Stimulated activated CD4-positive, alpha-beta T cell treated with anti-CD3 and anti-CD28 coated beads, TNF-alpha, amount 100 ng/mL, for 1 hour (primary cell): ENCODE data around the gene TRPM1.

ENCODE experiments used
- DNase-seq, 3 donors: peaks; one replicate each; pipeline ENCODE4 v3.0.0-alpha.2; 2020; ENCODE audit warnings: low read depth in 3 of 3, low spot score in 1 of 3

TRPM1 gene

DNA sequence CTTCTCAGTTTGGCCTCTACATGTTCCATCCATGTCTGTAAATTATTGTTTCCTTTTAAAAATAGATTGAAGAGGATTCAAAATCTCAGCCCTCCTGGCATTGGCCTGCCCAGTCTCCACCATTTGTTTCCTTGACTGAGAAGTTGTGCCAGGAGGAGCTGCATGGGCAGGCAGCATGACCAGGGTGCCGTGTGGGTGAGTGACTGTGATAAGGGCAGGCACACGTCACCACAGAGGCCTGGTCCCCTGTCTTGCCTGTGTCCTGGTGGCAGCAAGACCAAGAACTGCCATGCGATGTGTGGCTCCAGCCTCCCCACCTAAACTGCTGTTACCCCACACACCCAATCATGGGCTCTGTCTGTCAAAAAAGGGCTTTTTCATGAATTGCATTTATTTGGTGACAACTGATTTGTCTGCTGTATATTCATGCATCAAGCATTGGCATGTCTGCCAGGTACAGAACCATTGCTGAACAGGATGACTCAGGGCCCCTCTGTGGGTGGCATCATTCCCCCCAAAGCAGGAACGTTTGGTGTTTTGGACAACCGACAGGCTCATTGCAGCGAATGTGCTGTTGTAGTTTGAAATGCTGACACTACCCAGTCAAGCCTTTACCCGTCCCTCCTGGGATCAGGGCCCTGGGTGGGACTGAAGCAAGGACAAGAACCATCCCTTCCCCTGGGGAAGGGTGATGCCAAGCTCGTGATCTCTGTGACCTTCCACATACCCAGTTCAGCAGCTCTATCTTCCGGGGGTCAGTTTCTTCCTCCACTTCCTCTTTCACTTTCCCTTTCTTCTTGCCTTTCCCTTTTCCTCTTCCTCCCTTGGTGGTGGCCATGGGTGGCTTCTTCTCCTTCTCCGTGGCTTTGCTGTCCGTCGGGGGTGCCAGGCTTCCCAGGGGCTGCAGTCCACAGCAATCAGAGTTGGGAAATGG lies 51.6 kb downstream of the TRPM1 start:
- no peak for DNase-seq

DNA sequence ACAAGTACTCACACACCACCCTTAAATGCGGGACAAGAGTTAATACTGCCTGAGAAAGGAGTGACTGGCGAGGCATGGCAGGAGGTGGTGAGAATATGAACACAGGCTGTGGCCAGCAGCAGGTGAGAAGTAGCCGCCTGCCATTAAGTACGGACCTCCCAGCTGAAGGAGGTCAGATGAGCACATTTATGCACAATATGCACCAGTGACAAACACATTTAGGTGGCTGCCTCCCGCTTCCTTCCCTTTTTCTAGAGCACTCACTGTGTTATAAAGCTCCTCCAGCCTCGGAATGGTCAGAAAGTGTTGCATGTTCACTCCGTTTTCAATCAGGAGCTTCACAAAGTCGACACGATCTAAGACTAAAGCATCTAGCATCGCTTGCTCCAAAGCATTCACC lies 52.4 kb downstream of the TRPM1 start:
- no peak for DNase-seq

DNA sequence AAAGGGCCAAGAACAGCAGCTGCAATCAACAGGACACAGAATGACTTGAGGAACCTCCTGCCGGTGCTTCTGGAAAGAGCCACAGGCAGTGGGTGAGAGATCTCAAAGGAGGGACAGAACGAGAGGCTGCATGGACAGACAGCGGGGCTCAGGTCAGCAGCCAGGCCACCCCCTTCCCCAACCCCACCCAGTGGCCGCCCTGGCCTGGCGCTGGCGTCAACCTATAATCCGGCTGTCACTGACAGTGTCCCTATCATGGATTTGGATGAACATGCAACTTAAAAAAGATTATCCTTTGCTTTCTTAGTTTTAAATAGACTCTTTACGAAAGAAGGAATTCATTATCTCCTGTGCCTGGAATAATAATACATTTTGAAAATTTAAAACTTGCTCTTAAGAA lies 54.1 kb downstream of the TRPM1 start:
- DNase-seq: no peak

DNA sequence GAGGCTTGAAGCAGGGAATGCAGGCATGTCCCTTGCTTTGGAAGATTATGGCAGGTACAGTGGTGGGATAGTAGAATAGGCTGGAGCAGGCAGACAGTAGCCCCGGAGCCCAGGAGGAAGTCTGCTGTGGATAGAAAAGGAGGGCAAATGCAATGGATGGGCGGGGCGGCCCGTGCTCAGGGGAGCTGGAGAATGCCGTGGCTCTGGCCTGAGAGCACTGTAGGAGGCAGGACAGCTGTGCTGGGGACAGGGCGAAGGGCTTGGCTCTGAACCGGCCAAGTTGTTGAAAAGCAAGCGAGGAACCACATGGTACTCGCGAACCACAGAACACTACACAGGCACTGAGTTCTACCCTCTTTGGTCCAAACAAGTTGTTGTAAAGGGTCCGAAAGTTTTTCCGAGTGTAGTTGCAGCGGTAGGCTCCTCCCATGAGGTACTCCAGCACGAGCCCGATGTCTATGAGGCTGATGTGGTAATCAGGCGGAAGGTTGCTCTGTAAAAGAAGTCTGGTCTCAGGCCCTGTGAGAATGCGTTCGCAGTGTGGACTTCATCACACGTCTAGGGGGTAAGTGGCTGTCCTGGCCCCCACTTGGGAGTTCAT lies 54.7 kb downstream of the TRPM1 start:
- DNase-seq: no peak

DNA sequence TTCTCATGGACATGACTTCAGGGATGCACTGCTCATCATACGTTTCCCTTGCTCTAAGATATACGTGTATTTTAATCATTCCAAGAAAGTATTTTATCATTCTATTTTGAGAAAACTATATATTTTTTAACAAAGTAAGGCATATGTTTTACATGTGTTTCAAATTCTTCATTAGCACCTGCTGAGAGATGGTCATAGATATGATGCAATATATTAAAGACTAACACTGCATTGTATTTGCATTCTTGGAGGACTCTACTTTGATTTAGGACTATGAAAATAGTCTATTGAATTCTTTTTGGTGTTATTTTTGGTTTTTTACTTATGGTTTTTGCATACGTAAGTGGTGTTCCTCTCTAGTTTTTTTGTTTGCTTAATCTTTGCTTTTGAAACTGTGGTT lies 55.9 kb downstream of the TRPM1 start:
- no peak for DNase-seq

DNA sequence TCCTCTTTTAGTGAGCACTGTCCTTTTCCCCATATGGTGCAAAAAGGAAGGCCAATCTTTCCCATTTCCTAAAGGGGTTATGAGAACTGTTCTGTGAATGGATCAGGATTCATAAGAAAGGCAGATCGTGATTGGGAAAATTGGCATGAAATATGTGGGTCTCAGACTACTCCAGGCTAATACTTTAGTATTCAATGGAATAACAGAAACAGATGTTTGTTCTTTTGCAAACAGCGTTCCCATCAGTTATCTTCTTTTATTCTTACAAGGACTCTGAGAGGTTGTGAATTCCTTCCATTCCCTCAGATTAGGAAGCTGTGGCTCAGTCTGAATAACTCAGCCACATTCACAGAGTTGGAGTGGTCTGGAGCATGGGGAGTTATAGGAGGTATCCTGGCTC lies 58.8 kb downstream of the TRPM1 start:
- DNase-seq: no peak

DNA sequence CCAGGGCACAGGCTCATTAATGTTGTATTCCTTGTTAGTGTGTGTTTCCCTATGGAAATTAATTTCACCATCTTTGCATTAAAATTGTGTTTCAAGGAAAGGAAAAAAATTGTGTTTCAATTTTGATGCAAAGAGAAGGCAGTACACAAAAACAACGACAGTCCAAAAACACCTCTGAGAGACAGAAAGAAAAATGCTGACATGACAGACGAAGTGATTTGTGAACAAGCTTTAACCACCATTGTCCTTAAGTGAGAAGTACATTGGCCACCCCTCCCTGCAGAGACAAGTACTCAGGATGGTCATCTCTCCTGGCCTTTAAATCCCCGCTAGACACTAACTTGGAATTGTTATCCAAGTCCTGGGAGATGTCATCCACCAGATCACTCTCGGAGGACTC lies 59.9 kb downstream of the TRPM1 start:
- DNase-seq: no peak

DNA sequence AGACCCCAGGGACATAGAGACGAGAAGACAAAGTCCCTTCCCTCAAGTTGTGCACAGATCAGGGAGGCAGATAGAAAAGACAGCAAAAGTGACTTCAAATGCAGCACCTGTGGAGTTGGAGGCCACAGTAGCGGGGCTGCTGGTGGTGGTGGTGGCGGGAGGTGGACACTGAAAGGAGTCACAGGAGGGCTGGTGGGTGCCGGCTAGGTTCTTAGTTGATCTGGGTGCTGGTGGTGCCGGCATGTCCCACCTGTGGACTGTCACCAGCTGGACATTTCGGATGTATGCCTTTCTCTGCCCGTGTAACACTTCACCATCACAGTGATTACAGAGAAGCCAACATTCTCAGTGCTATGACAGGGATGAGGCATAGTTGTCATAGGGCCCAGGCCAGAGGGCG lies 60.9 kb downstream of the TRPM1 start:
- DNase-seq: no peak

DNA sequence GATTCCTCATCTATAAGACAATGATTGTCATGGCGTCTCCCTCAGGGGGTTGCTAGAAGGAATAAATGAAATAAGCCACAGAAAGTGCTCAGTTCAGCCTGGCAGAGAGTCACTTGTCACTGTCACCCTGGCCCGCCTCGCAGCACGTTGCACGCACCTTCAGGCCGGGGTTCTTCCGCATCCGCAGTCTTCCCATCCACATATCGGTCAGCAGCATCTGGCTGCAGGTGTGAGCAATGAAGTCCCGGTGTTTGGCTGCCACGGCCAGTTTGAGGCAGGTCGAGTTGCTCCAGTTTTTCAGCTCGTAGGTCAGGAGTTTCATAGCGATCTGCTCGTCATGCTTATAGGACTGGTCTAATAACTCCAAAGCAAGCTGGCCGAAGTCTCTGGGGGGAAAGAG lies 61.6 kb downstream of the TRPM1 start:
- DNase-seq: no peak

DNA sequence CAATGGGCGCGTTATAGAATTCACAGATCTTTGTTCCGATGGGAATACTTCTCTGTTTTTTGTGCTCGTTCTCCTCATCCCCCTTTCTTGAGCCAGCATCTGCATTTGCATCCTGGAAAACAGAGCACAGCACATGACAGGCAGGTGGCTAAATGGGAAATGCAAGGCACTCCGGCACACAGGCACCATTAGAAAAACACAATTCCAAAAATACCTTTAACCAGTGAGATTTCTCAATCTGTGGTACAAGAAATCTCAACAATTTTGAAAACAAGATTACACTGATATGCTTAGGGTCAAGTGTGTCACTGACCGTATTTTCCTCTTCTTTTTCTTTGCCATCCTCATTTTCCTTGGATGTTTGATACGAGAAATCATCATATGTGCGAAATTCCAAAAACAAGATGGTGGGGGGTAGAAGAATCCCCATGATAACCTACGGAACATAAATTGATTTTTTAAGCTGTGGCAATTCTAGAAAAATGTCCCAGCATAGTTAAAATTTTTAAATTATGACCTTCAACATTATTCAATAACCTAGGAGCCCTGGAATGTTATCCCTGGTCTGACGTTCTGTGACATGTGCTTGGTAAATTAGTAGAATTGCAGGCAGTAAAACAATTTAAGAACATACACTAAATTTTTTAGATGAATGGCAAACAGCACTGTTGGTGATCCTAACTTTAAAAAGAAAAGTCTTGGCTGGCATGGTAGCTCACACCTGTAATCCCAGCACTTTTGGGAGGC lies 63.6 kb downstream of the TRPM1 start:
- no peak for DNase-seq

DNA sequence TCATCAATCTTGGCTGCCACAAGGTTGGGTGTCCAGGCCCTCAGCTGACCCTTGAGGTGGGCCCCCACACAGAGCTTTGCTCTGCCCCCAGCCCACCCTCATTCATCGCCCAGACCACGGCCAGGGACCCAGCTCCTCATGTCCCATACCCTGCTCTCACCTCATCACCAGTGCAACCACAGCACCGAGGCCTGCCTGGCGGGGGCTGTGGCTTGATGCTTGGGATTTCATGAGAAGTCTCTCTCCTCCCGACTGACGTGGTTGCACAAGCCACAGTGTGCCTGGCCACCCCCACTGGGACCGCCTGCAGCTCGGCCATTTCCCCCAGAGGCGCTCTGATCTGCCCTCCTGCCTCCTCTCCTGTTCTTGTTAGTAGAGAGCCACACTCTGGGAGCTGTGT lies 64.7 kb downstream of the TRPM1 start:
- no peak for DNase-seq

DNA sequence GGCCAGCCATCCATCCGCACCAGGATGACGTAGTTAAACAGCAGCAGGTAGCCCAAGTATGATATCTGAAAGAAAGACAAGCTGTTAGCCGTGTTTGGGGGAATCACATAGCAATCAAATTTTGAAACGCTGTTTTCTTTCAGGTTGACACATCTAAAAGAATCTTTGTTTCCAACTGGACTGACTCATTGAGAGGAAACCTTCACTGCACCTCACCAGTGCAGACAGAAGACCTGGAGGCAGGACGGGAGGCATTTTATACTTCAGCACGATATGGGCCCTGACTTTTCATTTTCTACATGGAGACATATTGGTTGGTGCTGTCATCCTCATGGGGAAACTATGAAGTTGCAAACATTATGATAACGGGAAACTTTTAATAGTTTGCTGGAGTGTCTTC lies 65.9 kb downstream of the TRPM1 start:
- DNase-seq: no peak

DNA sequence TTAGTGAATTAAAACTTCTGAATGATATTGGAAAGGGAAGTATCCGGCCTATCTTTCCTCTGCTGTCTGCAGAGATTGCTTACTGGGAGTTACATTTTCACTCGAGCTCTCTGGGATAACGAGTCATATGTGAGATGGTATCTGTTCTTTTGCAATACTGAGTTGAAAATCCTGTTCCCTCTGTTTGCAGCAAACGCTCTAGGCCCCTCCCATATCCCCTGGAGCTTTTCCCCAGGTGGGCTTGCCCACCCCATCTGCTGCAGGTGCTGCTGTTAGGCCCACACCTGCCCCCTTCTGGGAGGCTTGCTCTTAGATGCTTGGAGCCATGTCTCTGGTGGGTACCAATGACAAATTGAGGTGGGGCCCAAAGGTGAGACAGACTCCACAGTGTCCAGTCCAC lies 67.4 kb downstream of the TRPM1 start:
- DNase-seq: no peak

DNA sequence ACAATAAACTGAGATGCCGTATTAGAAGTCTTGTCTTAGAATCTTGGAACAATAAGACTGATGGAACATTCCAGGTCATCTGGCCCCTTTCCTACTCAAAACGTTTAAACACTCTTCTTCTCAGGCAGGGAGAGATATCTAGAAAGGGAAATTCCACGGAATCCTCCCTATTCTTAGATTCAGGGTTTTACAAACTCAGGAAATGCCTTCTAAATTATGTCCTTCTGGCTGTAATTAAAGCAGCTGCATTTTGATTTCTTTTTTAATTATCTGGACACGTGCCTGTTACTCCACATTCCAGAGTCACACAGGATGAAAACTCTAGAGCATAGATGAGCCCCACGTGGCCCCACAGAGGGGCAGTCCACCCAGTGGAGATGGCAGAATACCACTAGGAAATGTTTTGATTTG lies 68.6 kb downstream of the TRPM1 start:
- DNase-seq: no peak

DNA sequence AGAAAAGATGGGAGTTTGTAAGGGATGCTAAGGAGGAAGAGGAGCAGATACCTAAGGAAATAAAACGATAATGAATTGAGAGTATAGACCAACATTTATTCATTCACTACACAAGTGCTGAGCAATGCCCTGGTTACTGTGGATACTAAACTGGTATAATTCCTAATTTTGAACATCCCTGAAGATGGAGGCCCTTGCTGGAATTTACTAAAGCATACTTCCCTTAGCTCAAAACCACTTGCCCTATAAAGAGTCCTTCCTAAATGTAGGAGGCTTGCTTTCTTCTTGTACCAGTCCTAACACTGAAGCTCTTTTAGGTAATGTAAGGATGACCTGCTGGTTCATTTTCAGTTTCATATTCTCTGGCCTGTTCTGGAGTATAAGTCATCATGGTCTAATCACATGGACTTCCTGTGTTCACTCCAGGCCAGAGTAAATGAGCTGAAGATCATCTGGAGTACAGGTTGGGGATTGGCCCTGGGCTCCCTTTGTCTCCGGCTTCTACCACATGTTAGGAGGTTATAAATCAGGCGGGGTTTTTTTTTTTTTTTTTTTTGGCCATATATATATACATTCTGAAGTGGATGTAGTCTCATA lies 70.0 kb downstream of the TRPM1 start:
- no peak for DNase-seq

DNA sequence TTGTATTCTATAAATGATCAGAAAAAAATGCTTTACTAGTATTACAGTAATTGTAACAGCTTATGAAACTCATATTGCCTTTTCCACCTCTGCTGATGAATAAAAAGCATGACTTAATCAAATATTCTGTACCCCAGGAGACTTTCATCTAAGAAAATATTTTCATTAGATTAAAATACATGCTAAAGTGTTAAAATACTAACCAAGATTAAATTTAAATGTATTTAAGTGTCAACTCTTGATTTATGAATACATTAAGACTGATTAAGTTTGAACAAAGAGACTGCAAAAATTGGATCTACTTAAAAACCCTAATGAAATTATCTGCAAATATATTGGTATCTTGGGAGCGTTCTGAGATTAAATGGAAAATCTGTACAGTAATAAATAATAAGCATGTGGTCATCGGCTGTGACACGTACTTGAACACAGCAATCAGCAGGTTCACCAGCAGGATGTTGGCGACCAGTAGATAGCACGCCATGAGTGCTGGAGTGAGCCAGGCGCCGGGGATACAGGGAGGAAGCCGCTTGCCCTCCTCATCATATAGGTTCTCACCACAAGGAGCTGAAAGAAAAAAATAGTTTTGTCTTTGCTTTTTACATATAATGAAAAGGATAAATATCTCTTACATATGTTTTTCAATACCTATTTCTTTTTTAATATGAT lies 73.5 kb downstream of the TRPM1 start:
- no peak for DNase-seq

DNA sequence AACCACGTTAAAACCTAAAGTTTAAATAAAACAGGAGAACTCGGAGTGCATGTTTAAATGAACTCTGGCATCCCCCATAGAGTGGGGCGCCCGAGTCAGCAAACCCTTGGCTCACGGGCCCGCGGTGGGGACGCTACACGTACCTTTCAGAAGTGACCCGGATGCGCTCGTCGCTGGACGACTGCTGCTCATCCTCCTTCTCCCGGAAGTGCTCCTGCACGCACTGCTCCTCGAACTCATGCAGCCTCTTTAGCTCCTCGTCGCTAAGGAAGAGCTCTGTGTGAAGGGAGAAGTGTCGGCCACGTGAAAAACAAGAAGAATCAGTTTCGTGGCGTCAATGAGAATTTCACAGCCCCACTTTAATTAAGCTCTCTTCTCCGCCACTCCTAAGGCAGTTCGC lies 75.5 kb downstream of the TRPM1 start:
- no peak for DNase-seq

DNA sequence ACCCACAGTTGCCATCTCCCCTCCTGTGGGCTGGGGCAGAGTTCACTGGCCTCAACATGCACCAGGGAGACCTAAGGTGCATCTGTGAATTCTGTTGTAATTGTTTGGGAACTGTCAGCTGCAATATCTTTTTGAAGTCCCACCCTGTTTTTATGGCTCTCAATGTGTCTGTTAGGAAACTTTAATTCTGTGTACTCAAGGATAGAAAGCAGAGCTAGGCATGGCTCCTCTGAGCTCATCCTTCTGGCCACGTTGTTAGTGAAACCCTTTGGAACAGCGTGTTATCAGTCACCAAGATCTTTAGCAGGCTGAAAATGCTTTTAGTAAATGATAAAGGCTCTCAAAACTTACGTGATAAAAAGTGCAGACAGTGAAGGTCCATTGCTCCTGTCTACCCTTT lies 76.5 kb downstream of the TRPM1 start:
- DNase-seq: no peak

DNA sequence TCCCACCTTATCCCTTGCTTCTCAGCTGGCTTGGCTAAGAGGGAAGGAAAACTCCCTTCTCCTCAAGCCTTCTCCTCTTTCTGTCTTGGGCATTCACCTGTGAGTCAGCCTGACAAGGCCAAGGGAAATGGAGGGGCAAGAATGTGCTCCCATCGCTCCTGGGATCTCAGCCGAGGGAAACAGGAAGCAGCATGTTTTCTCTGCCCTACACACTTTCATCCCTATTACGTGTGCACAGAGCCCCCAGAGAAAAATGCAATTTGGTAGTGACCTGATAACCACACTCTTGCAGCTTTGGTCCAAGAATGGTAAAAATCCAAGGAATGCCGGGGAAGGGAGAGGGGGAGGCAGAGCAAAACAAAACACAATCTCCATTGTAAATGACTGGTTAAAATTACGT lies 77.2 kb downstream of the TRPM1 start:
- no peak for DNase-seq

DNA sequence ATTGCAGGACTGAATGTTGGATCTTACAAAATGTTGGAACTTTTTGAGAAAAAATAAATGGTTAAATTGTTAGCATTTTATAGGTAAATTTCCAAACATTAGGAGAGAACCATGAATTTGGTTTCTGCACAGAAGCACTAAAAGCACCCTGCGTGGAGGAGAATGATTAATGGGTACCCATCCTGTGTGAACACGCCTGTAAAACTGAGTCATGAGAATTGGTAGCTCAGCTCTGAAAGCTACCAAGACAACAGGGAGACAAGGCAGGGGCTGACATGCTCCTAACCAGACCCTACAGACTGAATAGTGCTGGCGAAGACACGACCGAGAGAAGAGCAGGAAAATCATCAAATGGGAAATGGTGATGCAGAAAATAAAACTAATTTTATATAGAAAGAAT lies 77.7 kb downstream of the TRPM1 start:
- DNase-seq: no peak

DNA sequence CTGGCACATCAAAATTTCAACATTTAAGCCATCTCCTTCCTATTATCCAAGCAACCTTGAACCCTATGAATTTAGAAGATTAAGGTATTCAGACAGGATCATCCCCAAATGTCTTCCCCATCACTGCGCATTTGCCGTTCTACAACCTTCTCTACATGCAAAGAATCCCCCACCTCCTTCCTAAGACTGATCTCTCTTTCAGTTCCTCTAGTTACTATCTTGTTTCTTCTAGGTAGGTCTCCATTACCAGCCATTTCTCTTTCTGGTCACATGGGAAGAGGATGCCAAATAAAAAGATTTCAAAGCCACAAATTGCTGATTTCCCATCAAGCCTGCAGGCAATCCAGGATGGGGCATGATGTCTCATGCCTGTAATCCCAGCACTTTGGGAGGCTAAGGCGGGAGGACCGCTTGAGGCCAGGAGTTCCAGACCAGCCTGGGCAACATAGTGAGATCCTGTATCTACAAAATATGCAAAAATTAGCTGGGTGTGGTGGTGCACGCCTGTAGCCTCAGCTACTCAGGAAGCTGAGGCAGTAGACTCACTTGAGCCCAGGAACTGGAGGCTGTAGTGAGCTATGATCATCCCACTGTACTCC lies 80.4 kb downstream of the TRPM1 start:
- no peak for DNase-seq
